Smooth muscle cell (in vitro differentiated cells): ENCODE measurements around the gene MYOCOS. TPM values are rescaled to one million over a fixed set of nuclear protein-coding genes. Genes with fewer than 3 reads are reported as not detected.
A peak's percentile ranks its signal among the peaks of the same experiment; 100 is the strongest.
"Not testable (repeated sequence)": the region's sequence is repeated elsewhere in the genome, so short reads cannot be mapped to it uniquely, and the experiment has no call there.

Source experiments
- DNase-seq: peaks from one replicate; lab custom pipeline; 2025; ENCODE audit not compliant: unreplicated experiment; lab: John Stamatoyannopoulos, UW
- H2AFZ ChIP-seq: fragments of 200-600 bp; sonication (generic); 2 replicates; pipeline ENCODE4 v1.6.0; 2016; ENCODE audit warnings: antibody characterized with exemption, low read depth, mild to moderate bottlenecking
- H3F3A ChIP-seq: fragments of 200-600 bp; sonication (generic); 2 replicates; pipeline ENCODE4 v1.6.0; 2017; ENCODE audit warnings: antibody characterized with exemption, low read depth
- H3K27ac ChIP-seq: fragments of 200-600 bp; sonication (generic); 2 replicates; pipeline ENCODE4 v1.5.1; 2016; ENCODE audit warnings: low read depth, mild to moderate bottlenecking
- H3K27me3 ChIP-seq: fragments of 200-600 bp; sonication (generic); 2 replicates; pipeline ENCODE4 v1.6.1; 2016; ENCODE audit warnings: low read depth, mild to moderate bottlenecking
- H3K36me3 ChIP-seq: fragments of 200-600 bp; sonication (generic); 2 replicates; pipeline ENCODE4 v1.5.1; 2016; ENCODE audit warnings: low read depth
- H3K4me1 ChIP-seq: fragments of 200-600 bp; sonication (generic); 2 replicates; pipeline ENCODE4 v1.5.1; 2016; ENCODE audit warnings: low read depth
- H3K4me2 ChIP-seq: fragments of 200-600 bp; sonication (generic); 2 replicates; pipeline ENCODE4 v1.6.0; 2016; ENCODE audit warnings: mild to moderate bottlenecking
- H3K4me3 ChIP-seq: fragments of 200-600 bp; sonication (generic); 2 replicates; pipeline ENCODE4 v1.5.1; 2016; ENCODE audit warnings: mild to moderate bottlenecking
- H3K79me2 ChIP-seq: fragments of 200-600 bp; sonication (generic); 2 replicates; pipeline ENCODE4 v1.6.0; 2016; ENCODE audit warnings: low read depth, mild to moderate bottlenecking
- H3K9ac ChIP-seq: fragments of 200-600 bp; sonication (generic); 2 replicates; pipeline ENCODE4 v1.6.0; 2016; ENCODE audit warnings: low read depth
- H3K9me3 ChIP-seq: fragments of 200-600 bp; sonication (generic); replicated peaks from 2 replicates; pipeline ENCODE4 v1.5.1; 2016; ENCODE audit warnings: low read depth
- H4K20me1 ChIP-seq: fragments of 200-600 bp; sonication (generic); 2 replicates; pipeline ENCODE4 v1.6.0; 2016; ENCODE audit warnings: low read depth
- CTCF ChIP-seq: fragments of 200-600 bp; sonication (generic); IDR thresholded peaks from 2 replicates; pipeline ENCODE4 v1.5.1; 2017; ENCODE audit warnings: borderline replicate concordance, mild to moderate bottlenecking, antibody characterized with exemption; ENCODE audit not compliant: insufficient read depth, poor library complexity, severe bottlenecking
- WGBS: methylation state at CpG from one replicate; pipeline ENCODE4 v1.1.7; 2016; ENCODE audit warnings: low lambda C conversion rate; 5-methylcytosine and 5-hydroxymethylcytosine counted together
- polyA plus RNA-seq: library from polyadenylated mRNA; unstranded; fragments of >200 nt; fragmentation: Nextera tagmentation; extraction: Ambion mirVana; gene quantifications from 2 replicates; pipeline ENCODE4 v1.2.1, GENCODE V29; 2016
- total RNA-seq: library from RNA; depleted of rRNA; stranded (reverse); fragments of >200 nt; gene quantifications from 2 replicates; pipeline ENCODE4 v1.2.3, GENCODE V29; 2014

The MYOCOS gene
- total and polyA plus RNA-seq, 2 experiments from 2014 or later, result not detected

DNA sequence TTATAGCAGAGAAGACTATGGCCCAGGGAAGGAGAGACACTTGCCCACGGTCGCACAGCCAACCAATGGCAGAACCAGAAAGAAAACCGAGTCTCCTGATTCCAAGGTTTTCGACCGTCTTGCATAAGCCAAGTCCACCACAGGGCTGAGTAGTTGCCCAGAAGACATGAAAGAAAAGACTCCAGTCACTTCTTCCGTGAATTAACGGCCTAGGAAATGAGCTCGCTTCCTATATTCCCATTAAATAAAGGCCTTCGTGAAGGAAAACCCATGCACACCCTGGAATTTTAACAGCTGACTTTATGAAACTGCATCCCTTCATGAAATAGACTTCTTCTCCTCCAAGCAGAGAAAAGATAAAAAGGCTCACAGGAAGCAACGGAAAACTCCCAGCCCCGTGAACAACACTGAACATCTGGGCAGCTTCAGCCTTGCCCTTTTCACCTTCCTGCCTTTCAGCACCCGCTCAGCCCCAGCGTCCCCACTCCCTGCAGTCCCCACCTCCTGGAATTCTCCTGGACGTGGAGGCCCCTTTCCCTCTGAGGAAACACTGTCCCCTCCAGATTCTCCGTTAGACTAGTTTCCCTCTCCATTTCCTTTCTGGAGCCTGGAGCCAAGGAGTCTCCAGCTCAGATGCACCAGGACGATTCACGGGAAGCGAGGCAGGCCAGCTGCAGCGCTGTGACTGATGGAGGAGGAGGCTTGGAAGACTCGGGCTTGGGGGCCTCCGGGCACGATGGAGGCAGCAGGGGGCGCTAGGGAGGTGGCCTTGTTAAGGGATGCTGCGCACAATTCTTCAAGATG, 33.1 kb downstream of the MYOCOS start:
- H3K79me2 ChIP-seq, result no peaks in the 10 kb centered on the region
- H3F3A ChIP-seq, result no peaks in the 10 kb centered on the region
- no peaks in the 10 kb centered on the region for H3K9me3 ChIP-seq
- peak overlapping the region; percentile 40 for H2AFZ ChIP-seq
- peak overlapping the region; percentile 27 for H3K4me2 ChIP-seq
- H3K27me3 ChIP-seq, result no peaks in the 10 kb centered on the region
- H3K4me3 ChIP-seq, result no peak overlapping the region
- no peak overlapping the region for H3K27ac ChIP-seq
- no peaks in the 10 kb centered on the region for H4K20me1 ChIP-seq
- peaks cover 6% of the 10 kb centered on the region for H3K4me1 ChIP-seq
- no peaks in the 10 kb centered on the region for H3K36me3 ChIP-seq
- H3K9ac ChIP-seq, result no peak overlapping the region
- TF ChIP-seq CTCF, result peak; percentile 49
- peak; percentile 10 for DNase-seq
- WGBS, result 40% methylated on average over 24 of the region's 24 CpGs

DNA sequence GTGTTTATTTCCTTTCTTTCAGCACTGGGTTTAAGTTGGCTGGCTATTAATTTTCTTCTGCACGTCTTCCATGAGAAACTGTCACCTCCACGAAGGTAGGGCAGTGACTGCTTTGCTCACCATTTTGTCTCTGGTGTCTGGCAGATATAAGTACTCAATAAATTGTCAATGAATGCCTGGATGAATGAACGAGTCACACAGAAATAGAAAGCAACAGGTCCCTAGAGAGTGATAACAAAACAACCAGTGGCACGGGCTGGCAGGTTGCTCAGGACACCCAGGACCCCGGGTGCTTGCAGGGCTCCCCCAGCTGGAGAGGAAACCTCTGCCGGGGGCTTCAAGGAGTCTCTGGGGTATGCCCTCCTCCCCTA, 33.7 kb downstream of the MYOCOS start:
- no peaks in the 10 kb centered on the region for H3F3A ChIP-seq
- TF ChIP-seq CTCF, result no peak
- no peak for DNase-seq
- no peaks in the 10 kb centered on the region for H4K20me1 ChIP-seq
- H3K27ac ChIP-seq, result no peak overlapping the region
- H2AFZ ChIP-seq, result peak overlapping the region; percentile 40
- no peaks in the 10 kb centered on the region for H3K9me3 ChIP-seq
- H3K4me1 ChIP-seq, result peaks cover 6% of the 10 kb centered on the region
- no peaks in the 10 kb centered on the region for H3K27me3 ChIP-seq
- H3K36me3 ChIP-seq, result no peaks in the 10 kb centered on the region
- H3K79me2 ChIP-seq, result no peaks in the 10 kb centered on the region
- H3K4me3 ChIP-seq, result no peak overlapping the region
- WGBS, result 82% methylated on average over 6 of the region's 6 CpGs
- peak overlapping the region; percentile 27 for H3K4me2 ChIP-seq
- no peak overlapping the region for H3K9ac ChIP-seq

- H3K4me1 ChIP-seq, H3K4me2 ChIP-seq, H4K20me1 ChIP-seq, H3K9ac ChIP-seq, DNase-seq, H3K27me3 ChIP-seq, H3K4me3 ChIP-seq, H3K36me3 ChIP-seq, H3F3A ChIP-seq, H2AFZ ChIP-seq, H3K9me3 ChIP-seq, H3K79me2 ChIP-seq, H3K27ac ChIP-seq: not testable (repeated sequence)
- WGBS, result 91% methylated on average over 9 of the region's 9 CpGs
These were observed 34.2 kb downstream of the MYOCOS start for GRCh38 chr1:171656206-171656605.

GRCh38 chr1:171661076-171661650, 39.1 kb downstream of the MYOCOS start:
- Histone ChIP-seq H3K79me2 (no peaks in the 10 kb centered on the region), H3K4me2 (peak overlapping the region; percentile 1), H3K9ac (no peak overlapping the region), H3K27me3 (no peaks in the 10 kb centered on the region), H3K27ac (no peak overlapping the region), H3K4me1 (no peaks in the 10 kb centered on the region), H2AFZ (no peak overlapping the region), H3K36me3 (no peaks in the 10 kb centered on the region), H3K4me3 (no peak overlapping the region), H4K20me1 (no peaks in the 10 kb centered on the region), H3K9me3 (no peaks in the 10 kb centered on the region), H3F3A (no peaks in the 10 kb centered on the region)
- TF ChIP-seq CTCF, result no peak
- no peak for DNase-seq
- whole genome bisulfite sequencing, result 79% methylated on average over 5 of the region's 5 CpGs
